Vagina (tissue), 2 donors: ENCODE measurements around the gene SRRM2. TPM values are rescaled to one million over a fixed set of nuclear protein-coding genes. Genes with fewer than 3 reads are reported as not detected.
A peak's percentile ranks its signal among the peaks of the same experiment; 100 is the strongest.

Experiments used
- DNase-seq, 2 donors: peaks; one replicate each; pipeline ENCODE4 v3.0.0-alpha.2; 2017; ENCODE audit errors: extremely low spot score in 2 of 2
- H3K27ac ChIP-seq: fragments of 200-600 bp; sonication (generic); one replicate; pipeline ENCODE4 v1.5.1; 2019
- H3K27me3 ChIP-seq: fragments of 200-600 bp; sonication (generic); one replicate; pipeline ENCODE4 v1.5.1; 2019
- H3K36me3 ChIP-seq, 2 donors: fragments of 200-600 bp; sonication (generic); one replicate each; pipeline ENCODE4 v1.5.1; 2017 to 2019
- H3K4me1 ChIP-seq: fragments of 200-600 bp; sonication (generic); one replicate; pipeline ENCODE4 v1.5.1; 2019
- H3K4me3 ChIP-seq, 2 donors: fragments of 200-600 bp; sonication (generic); 1 replicate in 1 of 2; 2 replicates in 1 of 2; pipeline ENCODE4 v1.5.1; 2016 to 2019
- H3K9me3 ChIP-seq: fragments of 200-600 bp; sonication (generic); one replicate; pipeline ENCODE4 v1.5.1; 2019
- CTCF ChIP-seq, 3 experiments: fragments of 450-650 bp in 2 of 3; fragments of 200-600 bp in 1 of 3; sonication (generic) in 1 of 3; IDR thresholded peaks; one replicate each; pipeline ENCODE4 v1.5.1; 2017 to 2019; ENCODE audit warnings: antibody characterized with exemption in 3 of 3, mild to moderate bottlenecking in 2 of 3, moderate library complexity in 2 of 3
- POLR2A ChIP-seq, 2 donors: fragments of 450-650 bp; IDR thresholded peaks; one replicate each; pipeline ENCODE4 v1.6.1; 2017; ENCODE audit warnings: antibody characterized with exemption in 2 of 2, mild to moderate bottlenecking in 2 of 2, moderate library complexity in 2 of 2
- POLR2AphosphoS5 ChIP-seq, 2 donors: sonication (generic); formaldehyde crosslinking; IDR thresholded peaks; one replicate each; pipeline ENCODE4 v1.9.0; 2017; ENCODE audit warnings: antibody characterized with exemption in 2 of 2, mild to moderate bottlenecking in 2 of 2, low read depth in 1 of 2; ENCODE audit not compliant: insufficient read depth in 1 of 2
- intact Hi-C: fragments of 100-400 bp; cut with DNase I; formaldehyde crosslinking; loops from one replicate; pipeline ENCODE4 v1.15.1; 2023
- total RNA-seq: library from RNA; depleted of rRNA; stranded (reverse); fragments of >200 nt; gene quantifications from one replicate; pipeline ENCODE4 v1.2.3, GENCODE V29; 2016

The SRRM2 gene
- 534 TPM for total RNA-seq

GRCh38 chr16:2752035-2752849, at the start of gene SRRM2:
Gene SRRM2, plus strand, starts transcription at chr16:2752638. Its CDS starts 3,727 bp downstream, at chr16:2756365.
- peak in 1 of 2 donors; percentile 96 for DNase-seq
- H3K9me3 ChIP-seq = no peaks in the 10 kb centered on the region
- H3K27me3 ChIP-seq = no peaks in the 10 kb centered on the region
- intact Hi-C loops = no loop called here
- peaks cover 48% of the 10 kb centered on the region for H3K4me1 ChIP-seq
- peak within 1 kb of the TSS; percentile 98 for H3K27ac ChIP-seq
- H3K4me3 ChIP-seq = peak within 1 kb of the TSS; percentile 80 to 97
- peak; percentile 94 to 95 for TF ChIP-seq POLR2AphosphoS5 (IDR thresholded peaks at IDR 0.05; ENCODE audit: insufficient read depth in 1 of 2, low read depth in 1 of 2)
- no peak for TF ChIP-seq CTCF (IDR thresholded peaks at IDR 0.05)
- peak; percentile 68 to 99 for TF ChIP-seq POLR2A (IDR thresholded peaks at IDR 0.05)
- peaks cover 0 to 9% of the 10 kb centered on the region in 2 donors for H3K36me3 ChIP-seq

- Histone ChIP-seq H3K27me3 (no peaks in the 10 kb centered on the region), H3K4me1 (no peaks in the 10 kb centered on the region), H3K4me3 (no peak overlapping the region), H3K9me3 (no peaks in the 10 kb centered on the region), H3K36me3 (peaks cover 0 to 65% of the 10 kb centered on the region in 2 donors), H3K27ac (no peak overlapping the region)
- DNase-seq = no peak
- intact Hi-C loops = no loop called here
- TF ChIP-seq POLR2AphosphoS5 (IDR thresholded peaks at IDR 0.05; ENCODE audit: insufficient read depth in 1 of 2, low read depth in 1 of 2) = no peak
- no peak for TF ChIP-seq POLR2A (IDR thresholded peaks at IDR 0.05)
- TF ChIP-seq CTCF (IDR thresholded peaks at IDR 0.05) = no peak
Observed at GRCh38 chr16:2702871-2703745, 49.3 kb upstream of the SRRM2 start.

GRCh38 chr16:2704166-2704982, 48.1 kb upstream of the SRRM2 start:
- intact Hi-C loops = no loop called here
- Histone ChIP-seq H3K4me1 (no peaks in the 10 kb centered on the region), H3K27ac (no peak overlapping the region), H3K4me3 (no peak overlapping the region), H3K9me3 (no peaks in the 10 kb centered on the region), H3K36me3 (peaks cover 0 to 60% of the 10 kb centered on the region in 2 donors), H3K27me3 (no peaks in the 10 kb centered on the region)
- TF ChIP-seq CTCF (IDR thresholded peaks at IDR 0.05) = no peak
- TF ChIP-seq POLR2AphosphoS5 (IDR thresholded peaks at IDR 0.05; ENCODE audit: insufficient read depth in 1 of 2, low read depth in 1 of 2) = no peak
- TF ChIP-seq POLR2A (IDR thresholded peaks at IDR 0.05) = no peak
- no peak for DNase-seq

GRCh38 chr16:2704983-2705275, 47.5 kb upstream of the SRRM2 start:
- H3K27me3 ChIP-seq = no peaks in the 10 kb centered on the region
- no peak overlapping the region for H3K27ac ChIP-seq
- H3K4me1 ChIP-seq = no peaks in the 10 kb centered on the region
- intact Hi-C loops = no loop called here
- no peak overlapping the region for H3K4me3 ChIP-seq
- H3K9me3 ChIP-seq = no peaks in the 10 kb centered on the region
- DNase-seq = no peak
- H3K36me3 ChIP-seq = peaks cover 0 to 55% of the 10 kb centered on the region in 2 donors
- no peak for TF ChIP-seq POLR2AphosphoS5 (IDR thresholded peaks at IDR 0.05; ENCODE audit: insufficient read depth in 1 of 2, low read depth in 1 of 2)
- TF ChIP-seq CTCF (IDR thresholded peaks at IDR 0.05) = no peak
- no peak for TF ChIP-seq POLR2A (IDR thresholded peaks at IDR 0.05)
